Loucy (cell line): ENCODE data around the gene SPRYD7.

Source experiments
- CTCF ChIP-seq: fragments of 200-600 bp; sonication (generic); conservative IDR thresholded peaks from 2 replicates; pipeline ENCODE4 v1.5.1; 2014; ENCODE audit warnings: mild to moderate bottlenecking, antibody characterized with exemption, low read length
- EZH2phosphoT487 ChIP-seq: fragments of 200-600 bp; IDR thresholded peaks from 2 replicates; pipeline ENCODE4 v1.6.1; 2018; ENCODE audit warnings: antibody characterized with exemption, mild to moderate bottlenecking, moderate library complexity, borderline replicate concordance

DNA sequence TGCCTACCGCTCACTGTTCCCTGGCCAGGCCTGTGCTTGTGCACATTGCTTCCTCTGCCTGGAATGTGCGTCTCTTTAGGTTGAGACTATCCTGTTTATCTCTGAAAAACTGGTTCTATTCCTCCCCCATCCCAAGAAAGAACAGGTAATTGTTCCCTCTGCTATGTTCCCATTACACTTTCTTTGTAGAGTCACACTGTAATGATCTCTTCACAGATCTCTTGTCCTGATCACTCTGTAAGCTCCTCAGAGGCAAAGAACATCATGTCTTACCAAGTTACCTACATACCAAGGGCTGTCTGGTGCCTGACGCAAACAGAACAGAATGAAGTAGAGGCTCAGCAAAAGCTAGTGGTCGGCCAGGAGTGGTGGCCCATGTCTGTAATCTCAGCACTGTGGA, 40.3 kb downstream of the SPRYD7 start:
- TF ChIP-seq CTCF (no peak), EZH2phosphoT487 (no peak)
